GM23338 (cell line): ENCODE results near the gene TINCR. TPM values are rescaled to one million over a fixed set of nuclear protein-coding genes. Genes with fewer than 3 reads are reported as not detected.

Experiments
- ATAC-seq: fragments of 200-7000 bp; cut with Tn5 transposase; 3 replicates; pipeline ENCODE4 v1.9.1; 2020
- DNase-seq: peaks from one replicate; pipeline ENCODE4 v3.0.0-alpha.2; 2015; ENCODE audit warnings: low spot score
- H2AFZ ChIP-seq: fragments of 200-600 bp; sonication (generic); 2 replicates; pipeline ENCODE4 v1.8.0; 2016; ENCODE audit warnings: antibody characterized with exemption, mild to moderate bottlenecking, moderate library complexity
- H3F3A ChIP-seq: fragments of 200-600 bp; sonication (generic); replicated peaks from 2 replicates; pipeline ENCODE4 v1.8.0; 2017; ENCODE audit warnings: antibody characterized with exemption, mixed run types, low read depth
- H3K27ac ChIP-seq: fragments of 200-600 bp; sonication (generic); 2 replicates; pipeline ENCODE4 v1.6.1; 2016; ENCODE audit warnings: low read depth
- H3K27me3 ChIP-seq: fragments of 200-600 bp; sonication (generic); 2 replicates; pipeline ENCODE4 v1.8.0; 2016; ENCODE audit warnings: mild to moderate bottlenecking, mixed run types, moderate library complexity; ENCODE audit not compliant: insufficient read depth
- H3K36me3 ChIP-seq: fragments of 200-600 bp; sonication (generic); 2 replicates; pipeline ENCODE4 v1.8.0; 2016; ENCODE audit warnings: mild to moderate bottlenecking; ENCODE audit not compliant: insufficient read depth
- H3K4me1 ChIP-seq: fragments of 200-600 bp; sonication (generic); 2 replicates; pipeline ENCODE4 v1.8.0; 2016; ENCODE audit warnings: mild to moderate bottlenecking, moderate library complexity; ENCODE audit not compliant: insufficient read depth
- H3K4me2 ChIP-seq: fragments of 200-600 bp; sonication (generic); 2 replicates; pipeline ENCODE4 v1.7.1; 2017; ENCODE audit warnings: mixed run types
- H3K4me3 ChIP-seq: fragments of 200-600 bp; sonication (generic); 2 replicates; pipeline ENCODE4 v1.6.1; 2016; ENCODE audit warnings: mixed run types
- H3K79me2 ChIP-seq: fragments of 200-600 bp; sonication (generic); replicated peaks from 2 replicates; pipeline ENCODE4 v1.8.0; 2017; ENCODE audit warnings: mild to moderate bottlenecking; ENCODE audit not compliant: insufficient read depth
- H3K9me2 ChIP-seq: fragments of 200-600 bp; sonication (generic); 2 replicates; pipeline ENCODE4 v1.8.0; 2017; ENCODE audit not compliant: insufficient read depth
- H4K20me1 ChIP-seq: fragments of 200-600 bp; sonication (generic); replicated peaks from 2 replicates; pipeline ENCODE4 v1.8.0; 2017; ENCODE audit warnings: mild to moderate bottlenecking; ENCODE audit not compliant: insufficient read depth
- H3K27ac Mint-ChIP-seq: 2 replicates; pipeline ENCODE4 v1.8.0; 2020; ENCODE audit warnings: inconsistent platforms, mild to moderate bottlenecking, moderate library complexity, mixed read lengths
- H3K27me3 Mint-ChIP-seq: 3 replicates; pipeline ENCODE4 v1.8.0; 2022; ENCODE audit warnings: low read depth, mild to moderate bottlenecking, moderate library complexity, mixed read lengths, inconsistent platforms; ENCODE audit not compliant: insufficient read depth, poor library complexity
- H3K36me3 Mint-ChIP-seq: 3 replicates; pipeline ENCODE4 v1.8.0; 2021; ENCODE audit warnings: low read depth, mild to moderate bottlenecking, inconsistent platforms, moderate library complexity, mixed read lengths
- H3K4me1 Mint-ChIP-seq: 3 replicates; pipeline ENCODE4 v1.8.0; 2020; ENCODE audit warnings: mild to moderate bottlenecking, inconsistent platforms, mixed read lengths
- H3K4me3 Mint-ChIP-seq: 3 replicates; pipeline ENCODE4 v1.8.0; 2021; ENCODE audit warnings: moderate library complexity, mild to moderate bottlenecking, inconsistent platforms, mixed read lengths
- H3K9me3 Mint-ChIP-seq: 3 replicates; pipeline ENCODE4 v1.8.0; 2020; ENCODE audit warnings: moderate library complexity, mild to moderate bottlenecking, inconsistent platforms, mixed read lengths
- CREB1 ChIP-seq: fragments of 250-450 bp; sonication (Bioruptor Pico); IDR thresholded peaks from 2 replicates; pipeline ENCODE4 v1.5.0; 2020; ENCODE audit warnings: low read depth, mild to moderate bottlenecking, moderate library complexity
- CTCF ChIP-seq, 2 experiments: fragments of 200-600 bp in 1 of 2; sonication (generic) in 1 of 2; conservative IDR thresholded peaks; 2 replicates each; pipeline versions ENCODE4 v1.5.1 to v1.6.1; 2016 to 2017; ENCODE audit warnings: antibody characterized with exemption in 2 of 2, low read depth in 2 of 2, mild to moderate bottlenecking in 2 of 2, moderate library complexity in 1 of 2
- ETS1 ChIP-seq: IDR thresholded peaks from 2 replicates; pipeline ENCODE4 v1.6.1; 2016; ENCODE audit warnings: antibody characterized with exemption
- EZH2 ChIP-seq: fragments of 200-600 bp; sonication (generic); IDR thresholded peaks from one replicate; pipeline ENCODE4 v1.8.0; 2017; ENCODE audit warnings: antibody characterized with exemption, mild to moderate bottlenecking, low read depth; ENCODE audit not compliant: unreplicated experiment
- EZH2phosphoT487 ChIP-seq: fragments of 200-600 bp; sonication (generic); IDR thresholded peaks from one replicate; pipeline ENCODE4 v1.8.1; 2018; ENCODE audit warnings: antibody characterized with exemption; ENCODE audit not compliant: unreplicated experiment
- JUNB ChIP-seq: IDR thresholded peaks from one replicate; pipeline ENCODE4 v1.6.1; 2016; ENCODE audit warnings: antibody characterized with exemption; ENCODE audit not compliant: unreplicated experiment
- POLR2AphosphoS5 ChIP-seq: IDR thresholded peaks from 2 replicates; pipeline ENCODE4 v1.6.1; 2016; ENCODE audit warnings: antibody characterized with exemption, low read depth
- REST ChIP-seq: IDR thresholded peaks from one replicate; pipeline ENCODE4 v1.6.1; 2018; ENCODE audit warnings: antibody characterized with exemption; ENCODE audit not compliant: unreplicated experiment
- STAT1 ChIP-seq: IDR thresholded peaks from one replicate; pipeline ENCODE4 v1.6.1; 2016; ENCODE audit warnings: antibody characterized with exemption; ENCODE audit not compliant: unreplicated experiment
- ZNF114 ChIP-seq: fragments of 250-450 bp; sonication (Bioruptor Pico); IDR thresholded peaks from 2 replicates; pipeline ENCODE4 v1.5.0; 2020; ENCODE audit warnings: mild to moderate bottlenecking, moderate library complexity
- ZNF331 ChIP-seq: fragments of 250-450 bp; sonication (Bioruptor Pico); IDR thresholded peaks from 2 replicates; pipeline ENCODE4 v1.5.0; 2020; ENCODE audit warnings: low read depth, mild to moderate bottlenecking, moderate library complexity
- polyA plus RNA-seq: library from polyadenylated mRNA; unstranded; fragments of >200 nt; fragmentation: Nextera tagmentation; extraction: Ambion mirVana; gene quantifications from 2 replicates; pipeline ENCODE4 v1.2.1, GENCODE V29; 2016
- total RNA-seq: library from RNA; depleted of rRNA; stranded (reverse); fragments of >200 nt; shearing (Covaris generic); gene quantifications from 2 replicates; pipeline ENCODE4 v1.2.3, GENCODE V29; 2014

Gene TINCR
- total and polyA plus RNA-seq, 2 experiments from 2014 or later: 0.42 to 0.97 TPM

- no peak for TF ChIP-seq REST
- TF ChIP-seq ETS1: no peak
- no peak for TF ChIP-seq ZNF331 (CRISPR knock-in tag)
Observed at GRCh38 chr19:5522106-5522505, 45.6 kb downstream of the TINCR start (continued).

- Histone ChIP-seq H3K79me2 (no peaks in the 10 kb centered on the region), H3K9me2 (no peaks in the 10 kb centered on the region), H3K4me1 (no peaks in the 10 kb centered on the region), H3K4me2 (no peak overlapping the region), H4K20me1 (no peaks in the 10 kb centered on the region), H3K36me3 (no peaks in the 10 kb centered on the region), H3K4me3 (no peak overlapping the region), H2AFZ (no peak overlapping the region), H3K27me3 (no peaks in the 10 kb centered on the region), H3K27ac (no peak overlapping the region), H3F3A (no peaks in the 10 kb centered on the region)
- no peak overlapping the region for H3K4me3 Mint-ChIP-seq
- no peak for ATAC-seq
- H3K27ac Mint-ChIP-seq: no peak overlapping the region
- peaks cover 12% of the 10 kb centered on the region for H3K27me3 Mint-ChIP-seq
- DNase-seq: no peak
- H3K36me3 Mint-ChIP-seq: peaks cover 13% of the 10 kb centered on the region
- H3K9me3 Mint-ChIP-seq: peaks cover 35% of the 10 kb centered on the region
- peaks cover 5% of the 10 kb centered on the region; the same call in 2 of the 3 replicates for H3K4me1 Mint-ChIP-seq
- TF ChIP-seq CTCF (conservative IDR thresholded peaks at IDR 0.05; ENCODE audit: low read depth in 2 of 2) (no peak), STAT1 (no peak), REST (no peak), EZH2 (no peak), POLR2AphosphoS5 (no peak), EZH2phosphoT487 (no peak), JUNB (no peak), ZNF114 (CRISPR knock-in tag) (no peak), ETS1 (no peak), CREB1 (CRISPR knock-in tag) (no peak)
Observed at GRCh38 chr19:5520501-5520900, 47.3 kb downstream of the TINCR start.
